ENCODE data around the gene KCTD2.

- TF ChIP-seq TARDBP (IDR thresholded peaks at IDR 0.05) (no peak), NFRKB (IDR thresholded peaks at IDR 0.05) (no peak), FOXK2 (IDR thresholded peaks at IDR 0.05) (no peak), ELF4 (IDR thresholded peaks at IDR 0.05) (no peak), SUZ12 (IDR thresholded peaks at IDR 0.05) (no peak), FOXA1 (IDR thresholded peaks at IDR 0.05) (no peak), CTBP1 (IDR thresholded peaks at IDR 0.05; ENCODE audit: borderline replicate concordance) (no peak), FOXM1 (IDR thresholded peaks at IDR 0.05; ENCODE audit: borderline replicate concordance) (no peak), BHLHE40 (IDR thresholded peaks at IDR 0.05; ENCODE audit: borderline replicate concordance) (no peak), L3MBTL2 (conservative IDR thresholded peaks at IDR 0.05) (no peak)
These were observed 16.2 kb downstream of the KCTD2 start for GRCh38 chr17:75063201-75063600.

Data from HEK293T (cell line).